ENCODE measurements around the gene NUBPL. TPM values are rescaled to one million over a fixed set of nuclear protein-coding genes. Genes with fewer than 3 reads are reported as not detected.

The NUBPL gene
- total RNA-seq, 1 experiment from 2014 or later: 50.2 TPM

DNA sequence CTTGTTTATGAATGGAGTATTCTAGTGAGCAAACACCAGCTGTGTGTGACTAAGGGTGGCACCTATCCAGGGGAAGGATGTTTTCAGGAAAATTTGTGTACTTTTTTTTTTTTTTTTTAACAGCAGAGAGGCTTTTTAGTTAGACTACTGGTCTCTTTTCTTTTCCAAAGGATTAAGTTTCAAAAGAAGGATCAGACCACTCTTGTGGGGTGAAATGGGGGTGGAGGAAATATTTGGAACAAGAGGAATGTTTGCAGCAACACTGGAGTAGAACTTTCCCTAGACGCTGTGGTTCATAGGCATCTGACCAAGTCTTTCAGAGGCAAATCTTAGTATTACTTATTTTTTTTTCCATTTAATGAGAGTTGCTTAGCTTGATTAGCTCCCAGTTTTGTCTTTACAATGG lies 21.1 kb downstream of the NUBPL start:
- H3K4me2 ChIP-seq (ENCODE audit: low read depth, low read length, poor library complexity, severe bottlenecking): no peak overlapping the region
- no peak overlapping the region for H2AFZ ChIP-seq (ENCODE audit: low read length)
- H3K4me1 ChIP-seq (ENCODE audit: low read length): peaks cover 18% of the 10 kb centered on the region
- H3K4me3 ChIP-seq (ENCODE audit: low read length): no peak overlapping the region
- 0 out of 2 replicates have a peak, but pooled peaks cover 3% of the 10 kb centered on the region for H3K36me3 ChIP-seq (ENCODE audit: insufficient read depth, low read length)
- H3K9ac ChIP-seq (ENCODE audit: low read length): no peak overlapping the region
- no peaks in the 10 kb centered on the region for H4K20me1 ChIP-seq (ENCODE audit: insufficient read depth, low read depth, low read length)
- H3K27ac ChIP-seq (ENCODE audit: low read length): no peak overlapping the region
- H3K9me3 ChIP-seq (ENCODE audit: low read length): no peaks in the 10 kb centered on the region
- DNase-seq: no peak
- peaks cover 50% of the 10 kb centered on the region for H3K79me2 ChIP-seq (ENCODE audit: low read length)
- no peaks in the 10 kb centered on the region for H3K9me2 ChIP-seq (replicated peaks; ENCODE audit: insufficient read depth, low read length)
- H3K27me3 ChIP-seq (ENCODE audit: low read length): no peaks in the 10 kb centered on the region

DNA sequence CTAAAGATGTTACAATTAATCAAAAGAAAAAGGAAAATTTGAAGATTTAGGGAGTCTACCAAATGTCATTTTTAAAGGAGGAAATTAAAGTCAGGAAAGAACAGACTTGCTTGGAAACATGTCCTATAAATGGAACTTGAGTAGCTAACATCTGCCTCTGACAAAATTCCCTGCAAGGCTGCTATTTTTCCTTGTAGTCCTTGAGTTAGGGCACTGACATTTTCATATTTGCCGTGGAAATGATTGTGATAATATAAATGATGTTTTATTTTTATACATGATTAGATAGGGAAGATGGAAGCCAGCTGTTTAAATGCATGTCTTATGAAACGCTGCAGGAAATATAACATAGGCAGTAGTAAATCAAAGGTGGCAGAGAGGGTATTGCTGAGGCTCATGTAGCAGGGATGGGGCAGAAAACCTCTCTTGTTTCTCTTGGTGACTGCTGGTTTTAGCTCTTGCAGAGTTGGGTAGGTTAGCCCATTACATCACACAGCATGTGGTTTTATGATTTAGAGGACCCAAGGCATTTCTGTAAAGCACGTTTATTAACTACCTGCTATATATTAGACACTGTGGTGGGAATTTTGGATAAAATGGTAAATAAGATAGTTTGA lies 21.7 kb downstream of the NUBPL start:
- DNase-seq: no peak
- Histone ChIP-seq H3K27me3 (ENCODE audit: low read length) (no peaks in the 10 kb centered on the region), H3K9me2 (replicated peaks; ENCODE audit: insufficient read depth, low read length) (no peaks in the 10 kb centered on the region), H3K9ac (ENCODE audit: low read length) (no peak overlapping the region), H3K4me3 (ENCODE audit: low read length) (no peak overlapping the region), H3K9me3 (ENCODE audit: low read length) (no peaks in the 10 kb centered on the region), H2AFZ (ENCODE audit: low read length) (no peak overlapping the region), H3K36me3 (ENCODE audit: insufficient read depth, low read length) (0 out of 2 replicates have a peak, but pooled peaks cover 3% of the 10 kb centered on the region), H3K27ac (ENCODE audit: low read length) (no peak overlapping the region), H3K4me1 (ENCODE audit: low read length) (peaks cover 18% of the 10 kb centered on the region), H3K79me2 (ENCODE audit: low read length) (peaks cover 52% of the 10 kb centered on the region), H3K4me2 (ENCODE audit: low read depth, low read length, poor library complexity, severe bottlenecking) (no peak overlapping the region), H4K20me1 (ENCODE audit: insufficient read depth, low read depth, low read length) (no peaks in the 10 kb centered on the region)

DNA sequence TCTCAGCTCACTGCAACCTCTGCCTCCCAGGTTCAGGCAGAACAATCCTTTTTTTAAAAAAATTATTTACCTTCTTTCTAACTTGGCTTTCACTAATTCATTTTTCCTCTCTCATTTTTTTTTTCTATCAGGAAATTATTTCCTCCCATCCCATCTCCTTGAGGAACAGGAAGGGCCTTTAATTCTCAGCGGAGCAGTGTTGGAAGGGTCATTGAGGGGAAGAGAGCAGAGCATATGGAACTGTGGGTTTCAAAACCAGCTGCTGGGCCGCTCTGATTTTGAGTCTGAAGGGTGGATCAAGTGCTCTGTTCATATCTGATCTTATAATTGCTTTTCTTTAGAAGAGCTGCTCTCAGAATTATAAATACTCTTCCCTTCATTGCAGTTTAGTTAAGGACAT lies 29.0 kb downstream of the NUBPL start:
- Histone ChIP-seq H3K9ac (ENCODE audit: low read length) (peak overlapping the region; percentile 41; the same call in 1 of the 2 replicates), H3K4me1 (ENCODE audit: low read length) (peaks cover 45% of the 10 kb centered on the region), H3K79me2 (ENCODE audit: low read length) (peaks cover 26% of the 10 kb centered on the region; the same call in 1 of the 2 replicates), H3K36me3 (ENCODE audit: insufficient read depth, low read length) (0 out of 2 replicates have a peak, but pooled peaks cover 3% of the 10 kb centered on the region), H4K20me1 (ENCODE audit: insufficient read depth, low read depth, low read length) (no peaks in the 10 kb centered on the region), H3K27me3 (ENCODE audit: low read length) (no peaks in the 10 kb centered on the region), H3K27ac (ENCODE audit: low read length) (peak overlapping the region; percentile 60), H3K9me2 (replicated peaks; ENCODE audit: insufficient read depth, low read length) (no peaks in the 10 kb centered on the region), H3K9me3 (ENCODE audit: low read length) (no peaks in the 10 kb centered on the region), H2AFZ (ENCODE audit: low read length) (peak overlapping the region; percentile 82; the same call in 1 of the 2 replicates), H3K4me3 (ENCODE audit: low read length) (no peak overlapping the region), H3K4me2 (ENCODE audit: low read depth, low read length, poor library complexity, severe bottlenecking) (peak overlapping the region; percentile 47)
- no peak for DNase-seq

DNA sequence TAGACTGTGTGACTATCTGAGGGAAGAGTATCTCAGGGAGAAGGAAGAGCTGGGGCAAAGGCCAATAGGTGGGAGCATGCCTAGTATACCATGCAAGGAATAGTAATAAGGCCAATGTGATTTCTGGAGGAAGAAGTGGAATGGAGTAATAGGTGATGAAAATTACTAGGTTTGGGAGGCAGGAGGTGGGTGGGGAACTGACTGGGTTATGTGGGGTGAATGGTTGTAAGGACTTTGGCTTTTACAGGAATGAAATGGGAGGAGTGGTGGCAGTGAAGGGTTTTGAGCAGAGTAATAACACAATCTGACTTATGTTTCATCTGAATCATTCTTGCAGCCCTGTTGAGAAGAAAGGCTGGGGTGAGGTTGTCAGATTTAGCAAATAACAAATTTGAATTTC lies 30.9 kb downstream of the NUBPL start:
- H3K27ac ChIP-seq (ENCODE audit: low read length): no peak overlapping the region
- H2AFZ ChIP-seq (ENCODE audit: low read length): no peak overlapping the region
- no peaks in the 10 kb centered on the region for H4K20me1 ChIP-seq (ENCODE audit: insufficient read depth, low read depth, low read length)
- peaks cover 58% of the 10 kb centered on the region for H3K4me1 ChIP-seq (ENCODE audit: low read length)
- H3K9me2 ChIP-seq (replicated peaks; ENCODE audit: insufficient read depth, low read length): no peaks in the 10 kb centered on the region
- no peak for DNase-seq
- peaks cover 34% of the 10 kb centered on the region for H3K79me2 ChIP-seq (ENCODE audit: low read length)
- H3K4me3 ChIP-seq (ENCODE audit: low read length): no peak overlapping the region
- H3K9me3 ChIP-seq (ENCODE audit: low read length): no peaks in the 10 kb centered on the region
- no peak overlapping the region for H3K4me2 ChIP-seq (ENCODE audit: low read depth, low read length, poor library complexity, severe bottlenecking)
- H3K27me3 ChIP-seq (ENCODE audit: low read length): no peaks in the 10 kb centered on the region
- H3K36me3 ChIP-seq (ENCODE audit: insufficient read depth, low read length): no peaks in the 10 kb centered on the region
- no peak overlapping the region for H3K9ac ChIP-seq (ENCODE audit: low read length)

DNA sequence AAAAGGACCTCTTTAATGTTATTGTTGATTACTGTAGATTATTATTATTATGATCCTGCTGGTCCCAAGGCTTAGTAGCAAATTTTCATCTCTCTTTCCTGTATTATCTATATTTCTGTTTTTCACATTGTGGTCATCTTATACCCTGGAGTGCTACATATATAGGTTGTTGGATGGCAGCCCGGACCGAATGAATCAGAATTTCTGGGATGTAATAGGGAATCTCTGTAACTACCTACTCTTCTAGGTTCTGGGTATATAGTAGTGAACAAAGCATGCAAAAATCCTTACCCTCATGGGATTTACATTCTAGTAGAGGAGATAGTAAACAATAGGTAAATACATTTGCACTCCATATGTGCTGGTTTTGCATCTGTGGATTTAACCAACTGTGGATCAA lies 31.4 kb downstream of the NUBPL start:
- Histone ChIP-seq H3K4me2 (ENCODE audit: low read depth, low read length, poor library complexity, severe bottlenecking) (peak overlapping the region; percentile 72), H3K4me3 (ENCODE audit: low read length) (0 out of 2 replicates have a peak overlapping the region, but pooled peaks have one; percentile 17), H3K9ac (ENCODE audit: low read length) (no peak overlapping the region), H3K9me2 (replicated peaks; ENCODE audit: insufficient read depth, low read length) (no peaks in the 10 kb centered on the region), H3K27me3 (ENCODE audit: low read length) (no peaks in the 10 kb centered on the region), H3K27ac (ENCODE audit: low read length) (peak overlapping the region; percentile 82), H2AFZ (ENCODE audit: low read length) (no peak overlapping the region), H3K4me1 (ENCODE audit: low read length) (peaks cover 63% of the 10 kb centered on the region), H4K20me1 (ENCODE audit: insufficient read depth, low read depth, low read length) (no peaks in the 10 kb centered on the region), H3K36me3 (ENCODE audit: insufficient read depth, low read length) (no peaks in the 10 kb centered on the region), H3K9me3 (ENCODE audit: low read length) (no peaks in the 10 kb centered on the region), H3K79me2 (ENCODE audit: low read length) (peaks cover 38% of the 10 kb centered on the region)
- no peak for DNase-seq

DNA sequence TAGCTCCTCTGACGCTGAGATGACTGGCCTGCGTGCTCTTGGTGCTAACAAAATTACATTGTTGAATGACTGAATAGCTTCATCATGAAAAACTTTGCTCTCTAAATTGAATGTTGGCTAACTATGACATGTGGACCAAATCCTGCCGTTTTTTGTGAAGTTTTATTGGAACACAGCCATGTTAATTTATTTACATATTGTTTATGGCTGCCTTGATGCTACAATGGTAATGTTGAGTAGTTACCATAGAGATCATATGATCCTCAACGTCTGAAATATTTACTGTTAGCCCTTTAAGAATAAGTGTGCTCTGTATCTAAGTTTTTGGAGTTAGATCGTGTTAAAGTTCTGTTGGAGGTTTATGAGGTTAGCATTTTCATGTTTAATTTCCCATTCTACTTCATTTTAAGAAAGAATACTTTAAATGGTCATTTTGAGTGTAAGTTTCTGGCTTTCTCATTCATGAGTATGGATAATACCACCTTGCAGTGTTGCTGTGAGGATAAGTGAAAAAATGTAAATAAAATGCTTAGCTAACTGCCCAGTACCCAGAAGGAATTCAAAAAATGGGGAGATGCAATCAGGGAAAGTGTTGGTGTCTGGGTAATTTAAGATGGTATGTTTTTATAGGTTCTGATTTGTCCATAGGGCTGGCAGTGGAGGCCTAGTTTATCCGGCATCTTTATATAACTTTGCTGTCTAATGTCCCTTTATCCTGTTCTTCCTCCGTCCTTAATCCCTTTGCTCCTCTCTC lies 35.3 kb downstream of the NUBPL start:
- Histone ChIP-seq H2AFZ (ENCODE audit: low read length) (no peak overlapping the region), H3K4me2 (ENCODE audit: low read depth, low read length, poor library complexity, severe bottlenecking) (peak overlapping the region; percentile 72), H3K4me3 (ENCODE audit: low read length) (no peak overlapping the region), H3K9ac (ENCODE audit: low read length) (no peak overlapping the region), H3K4me1 (ENCODE audit: low read length) (peaks cover 53% of the 10 kb centered on the region), H3K27me3 (ENCODE audit: low read length) (no peaks in the 10 kb centered on the region), H3K9me3 (ENCODE audit: low read length) (no peaks in the 10 kb centered on the region), H3K9me2 (replicated peaks; ENCODE audit: insufficient read depth, low read length) (no peaks in the 10 kb centered on the region), H4K20me1 (ENCODE audit: insufficient read depth, low read depth, low read length) (no peaks in the 10 kb centered on the region), H3K36me3 (ENCODE audit: insufficient read depth, low read length) (peaks cover 5% of the 10 kb centered on the region), H3K27ac (ENCODE audit: low read length) (peak overlapping the region; percentile 82), H3K79me2 (ENCODE audit: low read length) (peaks cover 36% of the 10 kb centered on the region)
- DNase-seq: no peak

DNA sequence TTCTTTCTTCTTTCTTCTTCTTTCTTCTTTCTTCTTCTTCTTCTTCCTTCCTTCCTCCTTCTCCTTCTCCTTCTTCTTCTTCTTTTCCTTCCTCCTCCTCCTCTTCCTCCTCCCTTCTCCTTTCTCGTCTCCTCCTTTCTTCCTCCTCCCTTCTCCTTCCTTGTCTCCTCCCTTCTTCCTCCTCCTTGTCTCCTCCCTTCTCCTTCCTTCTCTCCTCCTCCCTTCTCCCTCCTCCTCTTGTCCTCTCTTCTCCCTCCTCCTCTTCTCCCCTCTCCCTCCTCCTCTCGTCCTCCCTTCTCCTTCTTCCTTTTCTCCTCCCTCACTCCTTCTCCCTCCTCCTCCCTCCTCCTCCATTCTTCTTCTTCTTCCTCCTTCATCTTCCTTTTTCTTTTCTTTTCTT lies 44.5 kb downstream of the NUBPL start:
- H3K9ac ChIP-seq (ENCODE audit: low read length): no peak overlapping the region
- H2AFZ ChIP-seq (ENCODE audit: low read length): no peak overlapping the region
- H3K79me2 ChIP-seq (ENCODE audit: low read length): peaks cover 5% of the 10 kb centered on the region; the same call in 1 of the 2 replicates
- no peaks in the 10 kb centered on the region for H3K9me3 ChIP-seq (ENCODE audit: low read length)
- H3K9me2 ChIP-seq (replicated peaks; ENCODE audit: insufficient read depth, low read length): no peaks in the 10 kb centered on the region
- no peaks in the 10 kb centered on the region for H4K20me1 ChIP-seq (ENCODE audit: insufficient read depth, low read depth, low read length)
- no peak for DNase-seq
- H3K4me2 ChIP-seq (ENCODE audit: low read depth, low read length, poor library complexity, severe bottlenecking): no peak overlapping the region
- peaks cover 4% of the 10 kb centered on the region for H3K36me3 ChIP-seq (ENCODE audit: insufficient read depth, low read length)
- H3K4me1 ChIP-seq (ENCODE audit: low read length): no peaks in the 10 kb centered on the region
- H3K27me3 ChIP-seq (ENCODE audit: low read length): no peaks in the 10 kb centered on the region
- no peak overlapping the region for H3K4me3 ChIP-seq (ENCODE audit: low read length)
- H3K27ac ChIP-seq (ENCODE audit: low read length): no peak overlapping the region

DNA sequence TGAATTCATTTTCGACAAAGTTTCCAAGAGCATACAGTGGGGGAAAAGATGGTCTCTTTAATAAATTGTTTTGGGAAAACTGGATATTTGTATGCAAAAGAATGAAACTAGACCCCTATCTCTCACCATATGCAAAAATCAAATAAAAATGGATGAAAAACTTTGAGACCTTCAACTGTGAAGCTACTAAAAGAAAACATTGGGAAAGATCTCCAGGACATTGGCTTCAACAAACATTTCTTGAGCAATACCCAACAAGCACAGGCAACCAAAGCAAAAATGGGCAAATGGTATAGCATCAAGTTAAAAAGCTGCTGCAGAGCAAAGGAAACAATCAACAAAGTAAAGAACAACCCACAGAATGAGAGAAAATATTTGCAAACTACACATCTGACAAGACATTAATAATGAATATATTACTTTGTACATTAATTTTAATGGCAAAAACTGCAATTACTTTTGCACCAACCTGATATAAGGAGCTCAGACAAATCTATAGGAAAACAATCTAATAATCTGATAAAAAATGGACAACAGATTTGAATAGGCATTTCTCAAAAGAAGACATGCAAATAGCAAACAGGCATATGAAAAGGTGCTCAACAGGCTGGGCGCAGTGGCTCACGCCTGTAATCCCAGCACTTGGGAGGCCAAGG lies 50.7 kb downstream of the NUBPL start:
- H3K4me3 ChIP-seq (ENCODE audit: low read length): no peak overlapping the region
- H4K20me1 ChIP-seq (ENCODE audit: insufficient read depth, low read depth, low read length): no peaks in the 10 kb centered on the region
- no peaks in the 10 kb centered on the region for H3K36me3 ChIP-seq (ENCODE audit: insufficient read depth, low read length)
- H3K4me1 ChIP-seq (ENCODE audit: low read length): no peaks in the 10 kb centered on the region
- no peaks in the 10 kb centered on the region for H3K9me2 ChIP-seq (replicated peaks; ENCODE audit: insufficient read depth, low read length)
- no peak overlapping the region for H3K9ac ChIP-seq (ENCODE audit: low read length)
- no peaks in the 10 kb centered on the region for H3K79me2 ChIP-seq (ENCODE audit: low read length)
- no peak overlapping the region for H3K27ac ChIP-seq (ENCODE audit: low read length)
- no peak for DNase-seq
- no peak overlapping the region for H3K4me2 ChIP-seq (ENCODE audit: low read depth, low read length, poor library complexity, severe bottlenecking)
- no peaks in the 10 kb centered on the region for H3K27me3 ChIP-seq (ENCODE audit: low read length)
- no peaks in the 10 kb centered on the region for H3K9me3 ChIP-seq (ENCODE audit: low read length)
- H2AFZ ChIP-seq (ENCODE audit: low read length): no peak overlapping the region
